Right forelimb (tissue), 1 donor: Measurements from ENCODE around the gene USHBP1.

Source experiments
- DNase-seq: peaks from one replicate; pipeline ENCODE4 v3.0.0-alpha.2; 2018

Gene USHBP1

DNA sequence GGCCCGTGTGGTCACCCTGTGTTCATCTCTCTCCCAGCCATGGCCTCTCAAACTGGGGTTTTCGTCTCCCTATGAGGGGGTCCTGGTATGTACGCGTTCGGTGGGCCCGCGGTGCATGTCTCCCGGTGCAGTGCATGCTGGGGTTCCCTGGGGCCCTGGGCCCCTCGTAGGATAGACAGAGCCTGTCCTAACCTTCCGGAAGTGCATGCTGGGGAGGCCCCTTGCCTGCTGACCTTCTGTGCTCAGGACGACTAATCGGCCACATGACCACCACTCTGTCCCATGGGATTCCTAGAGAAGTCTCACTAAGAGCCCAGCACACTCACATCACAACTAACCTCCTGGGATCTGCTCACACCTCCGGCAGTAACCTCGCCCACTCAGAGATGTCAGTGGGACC lies 54.2 kb downstream of the USHBP1 start:
- no peak for DNase-seq

DNA sequence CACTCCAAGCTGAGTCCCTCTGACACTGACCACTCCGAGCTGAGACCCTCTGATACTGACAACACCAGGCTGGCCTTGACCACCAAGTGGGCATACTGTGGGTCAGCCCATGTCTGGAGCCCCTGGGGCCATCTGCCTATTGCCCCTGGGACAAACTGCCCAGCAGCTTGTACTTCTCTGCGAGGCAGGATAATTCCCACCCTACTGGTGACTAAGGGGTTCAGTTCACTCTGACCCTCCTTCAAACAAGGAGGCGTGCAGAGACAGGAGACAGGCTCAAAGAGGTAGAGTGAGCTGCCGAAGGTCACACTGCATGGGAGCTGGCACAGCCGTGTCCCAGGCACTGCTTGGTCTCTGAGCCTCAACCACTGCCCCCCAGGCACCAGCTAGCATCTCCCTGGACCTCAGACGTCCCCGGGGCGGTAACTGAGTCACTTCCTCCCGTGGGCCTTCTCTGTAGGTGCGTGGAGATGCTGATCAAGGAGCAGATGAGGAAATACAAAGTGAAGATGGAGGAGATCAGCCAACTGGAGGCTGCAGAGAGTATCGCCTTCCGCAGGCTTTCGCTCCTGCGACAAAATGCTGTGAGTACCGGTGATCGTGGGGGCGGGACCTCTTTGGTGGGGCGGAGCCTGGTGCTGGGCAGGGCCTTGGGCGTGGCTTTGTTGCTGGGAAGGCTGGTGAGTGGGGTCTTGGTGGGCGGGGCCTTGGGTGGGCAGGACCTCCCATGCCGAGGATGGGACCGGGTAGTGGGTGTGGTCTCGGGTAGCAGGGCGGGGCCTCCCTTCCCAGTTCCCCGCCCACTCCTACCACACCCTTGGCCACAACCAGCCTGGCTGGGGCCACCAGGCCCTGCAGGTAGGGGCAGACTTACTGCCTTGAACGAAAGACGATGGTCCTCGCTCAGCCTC lies 55.2 kb downstream of the USHBP1 start:
- no peak for DNase-seq

DNA sequence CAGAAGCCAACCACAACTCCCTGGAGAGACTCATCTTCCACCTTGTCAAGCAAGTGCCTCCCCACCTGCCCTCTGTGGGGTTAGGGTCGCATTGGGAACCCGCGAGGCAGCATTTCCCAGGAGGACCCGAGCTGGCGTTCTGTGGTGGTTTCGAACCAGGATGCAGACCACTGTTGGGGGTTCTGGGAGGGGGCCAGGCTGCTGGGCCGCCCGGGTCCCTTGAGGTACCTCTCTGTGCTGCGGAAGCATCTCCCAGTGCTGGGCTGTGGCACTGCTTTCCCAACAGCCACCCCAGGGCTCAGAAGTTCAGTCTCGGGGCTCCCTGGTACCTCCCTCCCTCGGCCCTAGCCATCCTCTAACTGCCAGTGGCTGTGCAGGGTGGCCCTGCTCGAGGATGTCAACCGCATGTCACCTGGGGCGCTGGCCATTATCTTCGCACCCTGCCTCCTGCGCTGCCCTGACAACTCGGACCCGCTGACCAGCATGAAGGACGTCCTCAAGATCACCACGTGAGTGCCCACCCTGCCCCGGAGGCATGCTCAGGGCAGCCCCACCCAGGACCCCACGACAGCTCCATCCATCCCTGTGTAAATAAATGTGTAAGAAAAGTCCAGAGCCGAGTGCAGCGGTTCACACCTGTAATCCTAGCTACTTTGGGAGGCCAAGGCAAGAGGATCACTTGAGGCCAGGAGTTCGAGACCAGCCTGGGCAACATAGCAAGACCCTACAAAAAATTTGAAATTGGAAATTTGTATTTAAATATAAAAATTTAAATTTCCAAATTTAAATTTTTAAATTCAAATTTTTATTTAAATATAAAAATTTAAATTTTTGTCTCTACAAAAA lies 57.6 kb downstream of the USHBP1 start:
- no peak for DNase-seq

DNA sequence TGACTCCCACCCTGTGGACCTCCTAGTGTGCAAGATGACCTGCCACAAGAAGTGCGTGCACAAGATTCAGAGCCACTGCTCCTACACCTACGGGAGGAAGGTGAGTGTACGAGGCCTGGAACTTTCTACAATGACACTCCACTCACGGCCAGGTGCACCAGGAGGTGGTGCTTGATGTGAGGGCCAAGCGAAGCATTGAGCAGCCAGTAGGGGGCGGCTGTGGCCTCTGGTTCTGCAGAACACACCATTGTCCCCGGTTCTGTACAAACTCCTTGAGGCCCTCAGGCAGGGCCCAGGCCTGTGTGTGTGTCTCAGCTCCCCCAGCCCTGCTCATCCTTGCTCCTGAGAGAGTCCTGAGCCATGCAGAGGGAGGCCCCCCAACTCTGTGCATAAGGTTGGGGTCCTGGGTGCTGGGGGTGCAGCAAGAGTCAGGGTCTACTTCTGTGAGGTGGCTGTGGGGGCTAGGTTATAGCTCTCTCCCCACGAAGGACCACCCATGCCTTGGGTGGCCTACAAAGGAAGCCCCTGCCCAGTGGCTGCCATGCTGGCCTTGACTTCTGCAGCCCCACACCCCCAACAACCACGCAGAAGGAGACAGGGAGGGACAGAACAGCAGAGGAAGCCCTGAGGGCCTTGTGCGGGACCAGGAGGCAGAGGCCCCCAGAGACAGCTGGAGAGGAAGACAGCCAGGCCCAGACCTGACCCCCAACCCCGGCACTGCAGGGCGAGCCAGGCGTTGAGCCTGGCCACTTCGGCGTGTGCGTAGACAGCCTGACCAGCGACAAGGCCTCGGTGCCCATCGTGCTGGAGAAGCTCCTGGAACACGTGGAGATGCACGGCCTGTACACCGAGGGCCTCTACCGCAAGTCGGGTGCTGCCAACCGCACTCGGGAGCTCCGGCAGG lies 59.1 kb downstream of the USHBP1 start:
- DNase-seq, result no peak

DNA sequence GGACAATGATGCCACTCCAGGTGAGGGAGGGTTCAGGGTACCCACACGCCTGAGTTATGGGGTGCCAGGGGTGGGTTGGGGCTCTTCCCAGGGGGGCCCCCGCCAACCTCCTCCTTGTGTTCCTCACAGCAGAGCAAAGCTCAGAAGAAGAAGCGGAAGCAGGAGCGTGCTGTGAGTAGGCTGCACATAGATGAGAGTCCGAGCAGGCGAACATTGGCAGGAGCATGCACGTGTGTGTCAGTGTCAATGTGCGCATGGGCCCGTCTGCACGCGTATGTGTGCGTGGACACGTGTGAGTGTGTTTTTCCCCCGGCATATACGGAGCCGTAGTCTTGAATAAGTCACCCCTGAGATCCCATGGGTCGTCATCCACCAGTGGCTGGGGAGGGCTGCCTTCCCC lies 61.8 kb downstream of the USHBP1 start:
- DNase-seq, result no peak

DNA sequence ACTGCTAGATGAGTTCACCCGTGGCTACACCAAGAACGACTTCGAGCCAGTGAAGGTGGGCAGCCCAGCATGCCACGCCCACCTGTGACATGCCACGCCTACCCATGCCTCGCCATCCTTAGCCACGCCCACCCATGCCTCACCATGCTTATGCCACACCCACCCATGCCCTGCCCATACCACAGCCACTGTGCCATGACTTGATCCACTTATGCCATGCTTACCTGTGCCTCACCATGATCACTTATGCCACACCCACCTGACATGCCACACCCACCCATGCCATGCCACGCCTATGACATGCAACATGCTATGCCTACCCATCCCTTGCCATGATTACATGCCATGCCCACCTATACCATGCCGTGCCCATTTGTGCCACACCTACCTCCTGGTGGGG lies 62.3 kb downstream of the USHBP1 start:
- no peak for DNase-seq

DNA sequence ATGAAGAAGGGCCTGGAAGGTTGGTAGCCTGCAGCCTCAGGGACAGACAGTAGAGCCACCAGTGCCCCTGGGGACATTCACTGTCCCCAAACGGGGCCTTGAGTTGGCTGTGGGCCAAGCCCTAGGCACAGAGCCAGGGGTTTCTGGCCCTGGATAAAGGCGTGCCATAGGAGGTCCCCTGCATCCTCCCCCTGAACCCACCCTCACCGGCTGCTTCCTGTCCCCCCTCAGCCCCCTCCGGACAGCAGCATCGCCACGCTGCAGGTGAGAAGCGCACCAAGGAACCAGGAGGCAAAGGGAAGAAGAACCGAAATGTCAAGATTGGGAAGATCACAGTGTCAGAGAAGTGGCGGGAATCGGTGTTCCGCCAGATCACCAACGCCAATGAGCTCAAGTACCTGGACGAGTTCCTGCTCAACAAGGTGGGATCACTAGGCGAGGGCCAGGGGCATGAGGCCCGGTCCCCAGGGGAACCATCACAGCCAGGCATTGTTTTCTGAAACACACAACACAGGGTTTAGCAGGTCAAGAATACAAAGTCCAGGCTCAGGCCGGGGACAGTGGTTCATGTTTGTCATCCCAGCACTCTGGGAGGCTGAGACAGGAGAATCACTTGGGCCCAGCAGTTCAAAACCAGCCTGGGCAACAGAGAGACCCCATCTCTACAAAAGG lies 64.0 kb downstream of the USHBP1 start:
- DNase-seq, result no peak
